ENCODE results near the gene PPP1R10.

PPP1R10 gene

DNA sequence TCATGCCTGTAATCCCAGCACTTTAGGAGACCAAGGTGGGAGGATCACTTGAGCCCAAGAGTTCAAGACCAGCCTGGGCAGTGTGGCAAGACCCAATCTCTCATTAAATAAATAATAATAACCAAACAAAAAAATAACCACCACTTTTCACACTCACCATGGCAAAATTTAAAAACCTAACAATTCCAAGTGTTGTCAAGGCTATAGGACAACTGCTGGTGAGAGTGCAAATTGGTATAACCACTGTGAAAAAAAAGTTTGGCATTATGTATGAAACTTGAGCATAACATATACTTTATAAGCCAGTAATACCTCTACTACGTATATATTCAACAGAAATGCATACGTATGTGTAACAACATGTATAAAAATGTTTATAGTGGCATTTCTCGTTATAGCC, 56.1 kb downstream of the PPP1R10 start:
- DNase-seq (ENCODE audit: low read depth): no peak
- H3K4me3 ChIP-seq (ENCODE audit: low read depth, low read length): no peak overlapping the region
- TF ChIP-seq, protein P1, sequence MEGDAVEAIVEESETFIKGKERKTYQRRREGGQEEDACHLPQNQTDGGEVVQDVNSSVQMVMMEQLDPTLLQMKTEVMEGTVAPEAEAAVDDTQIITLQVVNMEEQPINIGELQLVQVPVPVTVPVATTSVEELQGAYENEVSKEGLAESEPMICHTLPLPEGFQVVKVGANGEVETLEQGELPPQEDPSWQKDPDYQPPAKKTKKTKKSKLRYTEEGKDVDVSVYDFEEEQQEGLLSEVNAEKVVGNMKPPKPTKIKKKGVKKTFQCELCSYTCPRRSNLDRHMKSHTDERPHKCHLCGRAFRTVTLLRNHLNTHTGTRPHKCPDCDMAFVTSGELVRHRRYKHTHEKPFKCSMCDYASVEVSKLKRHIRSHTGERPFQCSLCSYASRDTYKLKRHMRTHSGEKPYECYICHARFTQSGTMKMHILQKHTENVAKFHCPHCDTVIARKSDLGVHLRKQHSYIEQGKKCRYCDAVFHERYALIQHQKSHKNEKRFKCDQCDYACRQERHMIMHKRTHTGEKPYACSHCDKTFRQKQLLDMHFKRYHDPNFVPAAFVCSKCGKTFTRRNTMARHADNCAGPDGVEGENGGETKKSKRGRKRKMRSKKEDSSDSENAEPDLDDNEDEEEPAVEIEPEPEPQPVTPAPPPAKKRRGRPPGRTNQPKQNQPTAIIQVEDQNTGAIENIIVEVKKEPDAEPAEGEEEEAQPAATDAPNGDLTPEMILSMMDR (IDR thresholded peaks at IDR 0.05; ENCODE audit: control insufficient read depth, extremely low read depth, insufficient read depth): no peak

DNA sequence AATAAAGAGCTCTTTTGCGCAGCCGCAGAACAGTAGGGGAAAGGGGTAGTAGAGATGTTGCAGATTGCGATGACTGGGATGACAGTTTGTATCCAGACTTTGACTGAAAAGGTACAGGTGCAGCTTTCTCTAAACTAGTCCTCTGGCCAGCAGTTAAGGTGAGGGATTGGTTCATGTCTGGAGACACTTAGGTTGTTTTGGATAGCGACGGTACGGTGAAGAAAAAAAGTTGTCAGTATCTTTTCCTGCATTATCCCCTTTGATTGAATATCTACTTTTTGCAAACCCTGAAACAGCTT, 59.4 kb downstream of the PPP1R10 start:
- TF ChIP-seq, protein P1 (IDR thresholded peaks at IDR 0.05; ENCODE audit: control insufficient read depth, extremely low read depth, insufficient read depth): no peak
- no peak for DNase-seq (ENCODE audit: low read depth)
- peak overlapping the region; percentile 86 for H3K4me3 ChIP-seq (ENCODE audit: low read depth, low read length)

DNA sequence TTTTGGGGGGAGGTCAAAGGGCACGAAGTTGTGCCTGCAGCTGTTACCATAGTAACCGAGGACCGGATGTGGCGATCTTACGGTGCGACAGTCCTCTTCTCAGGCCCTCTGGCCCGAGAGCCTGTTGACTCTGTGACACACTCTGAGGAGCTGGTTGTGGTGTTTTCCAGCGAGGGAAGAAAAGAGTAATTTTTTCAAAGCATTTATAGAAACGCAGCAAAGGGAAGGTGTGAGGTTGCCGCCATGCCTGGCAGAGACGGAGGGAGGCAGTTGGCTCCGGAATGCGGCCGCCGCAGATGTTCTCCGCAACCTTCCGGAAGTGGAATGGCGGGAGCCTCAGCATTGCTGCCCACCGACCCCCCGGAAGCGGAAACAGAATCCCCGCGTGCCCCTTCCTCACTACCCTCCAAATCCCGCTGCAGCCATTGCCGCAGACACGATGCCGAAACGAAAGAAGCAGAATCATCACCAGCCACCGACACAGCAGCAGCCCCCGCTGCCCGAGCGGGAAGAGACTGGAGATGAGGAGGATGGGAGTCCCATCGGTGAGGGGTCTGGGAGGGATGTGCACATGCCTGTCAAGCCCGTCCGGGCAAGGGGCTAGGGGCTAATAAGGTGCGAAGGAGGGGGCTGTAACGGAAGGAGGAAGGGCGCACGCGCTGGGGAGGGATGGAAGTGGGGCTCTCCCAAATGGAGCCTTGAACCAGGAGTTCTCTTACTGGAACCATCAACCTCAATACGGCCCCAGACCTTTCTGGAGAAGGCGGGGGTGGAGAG, 59.9 kb downstream of the PPP1R10 start, which contains the start of gene PRR3:
Gene PRR3 (plus strand): TSS at position 390 of the 777 bp plus-strand sequence. CDS start 50 bp downstream, at position 440.
- TF ChIP-seq, protein P1 (IDR thresholded peaks at IDR 0.05; ENCODE audit: control insufficient read depth, extremely low read depth, insufficient read depth): no peak
- peak within 1 kb of the TSS; percentile 86 for H3K4me3 ChIP-seq (ENCODE audit: low read depth, low read length)
- DNase-seq (ENCODE audit: low read depth): peak; percentile 79

DNA sequence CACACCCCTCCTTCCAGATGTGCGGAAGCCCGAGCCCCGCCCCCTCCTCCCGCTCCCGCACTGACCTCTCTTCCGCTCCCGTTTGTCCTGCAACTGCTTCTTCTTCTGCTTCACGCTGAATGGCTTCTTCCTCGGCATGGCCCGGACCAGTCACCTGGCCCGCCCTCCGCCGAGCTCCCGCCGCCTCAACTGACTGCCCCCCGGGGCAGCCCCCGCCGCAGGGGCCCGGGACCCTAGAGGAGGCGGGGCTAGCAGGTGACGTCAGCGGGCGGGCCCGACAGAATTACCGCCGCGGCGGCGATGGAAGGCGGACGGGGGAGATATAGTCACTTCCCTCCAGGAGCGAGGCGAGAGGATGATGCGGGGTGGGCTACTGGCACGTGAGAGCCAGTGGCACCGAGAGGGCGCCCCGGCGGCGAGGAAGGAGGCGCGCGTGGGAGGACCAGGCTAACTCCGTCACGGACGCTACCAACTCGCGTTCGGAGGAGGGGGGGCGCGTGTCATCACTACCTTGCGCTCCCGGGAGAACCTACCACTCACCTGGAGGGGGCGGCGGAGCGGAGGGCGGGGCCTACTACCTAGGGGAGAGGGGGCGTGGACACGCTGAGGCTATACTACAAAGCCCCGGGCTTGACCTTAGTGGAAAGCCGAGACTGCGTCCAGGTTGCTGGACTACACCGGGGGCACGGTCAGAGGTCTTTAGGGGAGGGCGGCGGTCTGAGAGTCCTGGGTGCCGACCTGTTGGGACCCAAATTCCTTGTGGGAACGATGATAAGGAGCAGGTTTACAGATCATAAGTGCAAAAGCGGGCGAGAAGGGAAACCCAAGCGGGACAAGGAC, 60.8 kb downstream of the PPP1R10 start, which contains the start of gene GNL1:
Gene GNL1 (minus strand): TSS at position 424 of the 840 bp plus-strand sequence. CDS start 286 bp downstream, at position 138.
- H3K4me3 ChIP-seq (ENCODE audit: low read depth, low read length): peak within 1 kb of the TSS; percentile 86
- DNase-seq (ENCODE audit: low read depth): peak; percentile 85
- TF ChIP-seq, protein P1 (IDR thresholded peaks at IDR 0.05; ENCODE audit: control insufficient read depth, extremely low read depth, insufficient read depth): no peak

DNA sequence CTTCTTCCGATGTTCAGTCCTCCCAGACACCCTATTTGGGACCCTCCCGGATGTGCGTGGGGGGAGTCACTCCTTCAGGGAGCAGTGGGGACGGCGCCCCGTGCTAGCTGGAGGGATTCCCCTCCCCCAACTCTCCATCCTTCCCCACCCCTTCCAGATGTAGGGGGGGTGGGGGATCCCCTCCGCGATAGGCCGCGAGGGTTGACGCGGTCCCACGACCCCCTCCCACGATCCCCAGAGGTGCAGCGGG, 61.3 kb downstream of the PPP1R10 start:
- no peak for DNase-seq (ENCODE audit: low read depth)
- TF ChIP-seq, protein P1 (IDR thresholded peaks at IDR 0.05; ENCODE audit: control insufficient read depth, extremely low read depth, insufficient read depth): no peak
- peak overlapping the region; percentile 86 for H3K4me3 ChIP-seq (ENCODE audit: low read depth, low read length)

DNA sequence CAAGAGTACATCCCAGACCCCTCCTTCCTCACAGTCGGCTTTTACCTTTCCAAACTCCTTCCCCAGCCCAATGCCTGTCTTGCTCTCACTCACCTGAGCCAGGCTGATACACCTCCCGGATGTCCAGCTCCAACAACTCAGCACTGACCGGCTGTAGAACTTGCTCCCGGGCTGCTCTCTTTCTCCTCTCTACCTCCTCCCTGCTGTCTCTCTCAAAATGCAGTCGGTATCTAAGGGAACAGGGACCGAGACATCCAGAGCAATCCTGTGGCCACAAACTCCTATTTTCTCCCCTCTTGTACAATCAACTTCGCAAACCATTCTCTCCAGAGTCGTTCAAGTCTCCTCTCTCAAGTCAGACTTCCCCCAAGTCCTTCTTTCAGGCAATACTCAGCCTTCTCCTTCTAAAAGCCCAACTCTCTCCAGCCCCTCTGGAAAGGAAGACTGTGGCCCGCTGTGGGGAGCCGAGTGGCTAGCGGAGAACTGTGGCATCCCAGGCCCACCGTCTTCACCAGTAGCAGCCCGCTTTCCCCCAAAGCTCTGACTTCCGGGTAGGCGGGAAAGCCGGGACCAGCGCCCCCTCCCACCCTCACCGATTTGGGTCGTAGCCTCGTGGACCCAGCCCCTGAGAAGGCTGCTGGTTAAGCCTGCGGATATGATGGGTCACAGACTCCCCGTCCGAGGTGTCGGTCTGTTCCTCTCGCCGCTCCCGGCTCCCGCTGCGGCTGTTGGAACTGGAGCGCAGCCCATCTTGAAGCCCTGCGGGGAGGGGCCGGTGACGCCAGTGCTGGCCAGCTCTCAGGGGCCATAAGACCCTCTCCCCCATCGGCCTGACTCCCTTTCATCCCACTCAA, 61.9 kb downstream of the PPP1R10 start:
- peak overlapping the region; percentile 86 for H3K4me3 ChIP-seq (ENCODE audit: low read depth, low read length)
- no peak for DNase-seq (ENCODE audit: low read depth)
- TF ChIP-seq, protein P1 (IDR thresholded peaks at IDR 0.05; ENCODE audit: control insufficient read depth, extremely low read depth, insufficient read depth): no peak
